HG03175 (cell line): Measurements from ENCODE around the gene CLVS2.

Experiments
- ATAC-seq: cut with Tn5 transposase; IDR thresholded peaks from one replicate; pipeline ENCODE4 v1.9.1; 2021; ENCODE audit warnings: mild to moderate bottlenecking, moderate library complexity; ENCODE audit not compliant: unreplicated experiment

Gene CLVS2

GRCh38 chr6:123022975-123023374, 26.9 kb downstream of the CLVS2 start:
- no peak for ATAC-seq

- ATAC-seq: no peak
Measured at GRCh38 chr6:123024976-123025375, 28.9 kb downstream of the CLVS2 start.

- ATAC-seq: no peak
Measured at GRCh38 chr6:123027408-123027807, 31.4 kb downstream of the CLVS2 start.

GRCh38 chr6:123028263-123028662, 32.2 kb downstream of the CLVS2 start:
- ATAC-seq: no peak

GRCh38 chr6:123030282-123030681, 34.2 kb downstream of the CLVS2 start:
- no peak for ATAC-seq

GRCh38 chr6:123036648-123037047, 40.6 kb downstream of the CLVS2 start:
- ATAC-seq: no peak

GRCh38 chr6:123039431-123039830, 43.4 kb downstream of the CLVS2 start:
- ATAC-seq: no peak

GRCh38 chr6:123042401-123042800, 46.4 kb downstream of the CLVS2 start:
- ATAC-seq: no peak

- ATAC-seq: no peak
Measured at GRCh38 chr6:123044341-123044860, 48.4 kb downstream of the CLVS2 start.

GRCh38 chr6:123053602-123054225, 57.7 kb downstream of the CLVS2 start:
- no peak for ATAC-seq

- no peak for ATAC-seq
Measured at GRCh38 chr6:123055256-123055655, 59.2 kb downstream of the CLVS2 start.

GRCh38 chr6:123062670-123063069, 66.6 kb downstream of the CLVS2 start:
- ATAC-seq: no peak

GRCh38 chr6:123064038-123064437, 68.0 kb downstream of the CLVS2 start:
- no peak for ATAC-seq

- ATAC-seq: no peak
Measured at GRCh38 chr6:123074616-123075015, 78.6 kb downstream of the CLVS2 start.

- ATAC-seq: no peak
Measured at GRCh38 chr6:123085403-123085802, 89.4 kb downstream of the CLVS2 start.

- no peak for ATAC-seq
Measured at GRCh38 chr6:123089226-123089625, 93.2 kb downstream of the CLVS2 start.

- ATAC-seq: no peak
Measured at GRCh38 chr6:123091091-123091895, 95.3 kb downstream of the CLVS2 start.

GRCh38 chr6:123091896-123092271, 95.8 kb downstream of the CLVS2 start:
- no peak for ATAC-seq

GRCh38 chr6:123094795-123095194, 98.8 kb downstream of the CLVS2 start:
- ATAC-seq: no peak

- ATAC-seq: no peak
Measured at GRCh38 chr6:123105561-123105960, 109.5 kb downstream of the CLVS2 start.

GRCh38 chr6:123116370-123116769, 120.3 kb downstream of the CLVS2 start:
- no peak for ATAC-seq
